Lung microvascular endothelial cell (primary cell): ENCODE data around the gene CSNK1G1. TPM values are rescaled to one million over a fixed set of nuclear protein-coding genes. Genes with fewer than 3 reads are reported as not detected.
"Not testable (repeated sequence)": the region's sequence is repeated elsewhere in the genome, so short reads cannot be mapped to it uniquely, and the experiment has no call there.

Experiments
- DNase-seq, 2 donors: peaks; one replicate each; pipeline versions ENCODE4 v3.0.0 to v3.0.0-alpha.2; 2010; ENCODE audit warnings: low read depth in 2 of 2
- total RNA-seq: library from RNA; depleted of rRNA; stranded (reverse); fragments of >200 nt; gene quantifications from 2 replicates; pipeline ENCODE4 v1.2.1, GENCODE V29; 2014

Gene CSNK1G1
- total RNA-seq, 1 donor from 2014 or later = 16.1 TPM

DNA sequence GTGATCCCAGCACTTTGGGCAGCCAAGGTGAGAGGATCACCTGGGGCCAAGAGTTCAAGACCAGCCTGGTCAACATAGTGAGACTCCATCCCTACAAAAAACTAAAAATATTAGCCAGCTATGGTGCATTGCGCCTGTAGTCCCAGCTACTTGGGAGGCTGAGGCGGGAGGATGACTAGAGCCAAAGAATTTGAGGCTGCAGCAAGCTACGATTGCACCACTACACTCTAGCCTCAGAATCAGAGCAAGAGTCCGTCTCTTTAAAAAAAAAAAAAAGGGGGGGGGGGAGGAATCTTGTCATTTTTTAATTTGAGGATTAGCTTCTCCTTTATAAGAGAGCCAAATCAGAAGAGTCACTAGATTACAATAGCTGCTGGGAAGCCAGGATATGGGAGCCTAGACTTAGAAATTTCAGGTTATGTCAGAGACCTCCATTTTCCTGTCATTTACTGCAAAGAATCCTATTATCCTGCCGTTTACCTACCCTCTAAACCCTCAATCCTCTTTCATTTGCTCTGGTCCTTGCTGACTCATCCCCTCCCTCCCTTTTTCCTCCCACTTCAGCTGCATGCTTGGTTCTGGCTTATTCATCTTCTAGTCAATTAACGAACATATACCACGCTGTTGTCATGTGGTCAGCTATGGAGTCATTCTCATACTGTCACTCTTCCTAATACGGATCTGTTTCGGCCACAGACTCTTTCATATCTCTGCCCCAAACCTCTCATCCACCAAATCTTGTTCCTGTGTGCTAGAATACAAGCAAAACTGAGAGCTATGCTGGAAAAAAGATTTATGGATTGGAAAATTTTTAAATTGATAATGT, 109.4 kb downstream of the CSNK1G1 start:
- DNase-seq = peak; percentile 29 to 93

DNA sequence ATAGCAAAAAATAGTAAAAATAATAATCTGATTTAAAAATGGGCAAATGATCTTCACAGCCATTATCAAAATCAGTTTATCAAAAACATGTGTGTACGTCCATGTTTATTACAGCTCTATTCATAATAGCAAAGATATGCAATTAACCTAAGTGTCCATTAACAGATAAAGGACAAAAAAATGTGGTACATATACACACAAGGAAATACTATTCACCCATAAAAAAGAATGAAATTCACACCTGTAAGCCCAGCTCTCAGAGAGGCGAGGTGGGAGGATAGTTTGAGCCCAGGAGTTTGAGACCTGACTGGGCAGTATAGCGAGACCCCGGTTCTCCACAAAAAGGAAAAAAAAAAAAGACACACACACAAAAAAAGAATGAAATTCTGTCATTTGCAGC, 110.6 kb downstream of the CSNK1G1 start:
- DNase-seq = no peak

DNA sequence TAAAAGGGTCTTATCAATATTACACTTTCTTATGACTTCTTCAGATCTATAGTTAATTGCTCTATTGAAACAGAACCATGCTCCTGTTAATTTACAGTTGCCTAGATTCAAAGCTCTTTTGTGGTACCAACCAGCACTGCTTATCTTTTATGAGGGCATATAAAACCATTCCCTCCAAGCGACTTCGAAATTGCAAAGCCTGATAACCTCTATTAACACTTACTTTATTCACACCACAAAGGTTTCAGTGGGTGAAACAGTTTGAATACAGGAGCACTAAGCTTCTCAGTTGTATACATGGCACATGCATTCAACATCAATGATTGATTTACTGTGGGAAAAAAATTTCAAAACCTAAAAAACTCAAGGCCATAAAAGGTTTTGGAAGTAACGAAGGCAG, 118.3 kb downstream of the CSNK1G1 start:
- no peak for DNase-seq

DNA sequence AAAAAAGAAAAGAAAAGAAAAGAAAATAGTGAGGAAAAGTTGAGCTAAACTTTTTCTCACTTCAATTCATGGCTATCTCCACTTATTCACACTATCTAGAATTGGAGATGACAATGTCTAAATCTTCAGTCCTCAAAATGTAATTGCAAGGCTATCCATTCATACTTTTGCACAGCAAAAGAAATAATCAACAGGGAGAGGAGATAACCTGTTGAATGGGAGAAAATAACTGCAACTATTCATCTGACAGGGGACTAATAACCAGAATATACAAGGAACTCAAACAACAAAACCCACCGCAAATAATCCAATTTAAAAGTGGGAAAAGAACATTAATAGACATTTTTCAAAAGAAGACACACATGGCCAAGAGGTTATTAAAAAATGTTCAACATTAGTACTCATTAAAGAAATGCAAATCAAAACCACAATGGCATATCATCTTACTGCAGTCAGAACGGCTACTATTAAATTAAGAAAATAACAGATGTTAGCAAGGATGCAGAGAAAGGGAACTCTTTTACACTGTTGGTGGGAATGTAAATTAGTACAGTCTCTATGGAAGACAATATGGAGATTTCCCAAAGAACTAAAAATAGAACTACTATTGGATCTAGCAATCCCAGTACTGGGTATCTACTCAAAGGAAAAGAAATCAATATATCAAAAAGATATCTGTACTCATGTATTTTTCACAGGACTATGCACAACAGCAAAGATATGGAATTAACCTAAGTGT, 119.6 kb downstream of the CSNK1G1 start:
- no peak for DNase-seq

DNA sequence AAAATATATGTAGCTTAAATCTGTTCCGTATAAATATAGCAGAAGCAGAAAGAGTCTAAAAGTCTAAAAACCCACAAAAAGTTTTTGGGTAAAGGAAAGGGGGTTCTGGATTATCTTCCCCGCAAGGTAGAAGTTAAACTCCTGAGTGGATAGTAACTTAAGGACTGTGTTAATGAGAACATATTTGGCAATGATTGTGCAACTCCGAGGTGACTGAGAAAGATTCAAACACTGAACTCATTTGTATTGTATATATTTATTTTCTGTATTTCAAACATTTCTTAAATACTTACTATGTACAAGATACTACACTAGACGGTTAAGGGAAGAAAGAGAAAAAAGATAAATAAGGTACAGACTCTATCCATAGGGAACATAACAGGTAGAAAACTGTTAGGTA, 120.4 kb downstream of the CSNK1G1 start:
- DNase-seq = no peak

DNA sequence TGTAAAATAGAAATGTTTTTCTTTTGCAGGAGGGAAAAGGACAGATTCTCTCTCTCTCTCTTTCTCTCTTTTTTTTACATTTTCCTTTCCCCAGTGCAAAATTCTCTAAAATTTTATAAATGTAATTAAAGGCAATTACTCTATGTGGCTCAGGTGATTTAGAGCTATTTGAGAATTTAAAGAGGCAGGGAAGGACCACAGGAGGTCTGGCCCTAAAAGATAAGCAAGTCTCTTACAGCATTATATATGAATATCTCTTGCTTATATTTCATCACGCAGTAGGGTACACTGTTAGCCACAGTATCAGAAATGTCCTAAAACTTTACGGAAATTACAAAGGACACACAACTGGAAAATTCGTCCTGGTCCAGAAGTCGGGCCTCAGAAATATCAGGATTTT, 122.7 kb downstream of the CSNK1G1 start:
- no peak for DNase-seq

DNA sequence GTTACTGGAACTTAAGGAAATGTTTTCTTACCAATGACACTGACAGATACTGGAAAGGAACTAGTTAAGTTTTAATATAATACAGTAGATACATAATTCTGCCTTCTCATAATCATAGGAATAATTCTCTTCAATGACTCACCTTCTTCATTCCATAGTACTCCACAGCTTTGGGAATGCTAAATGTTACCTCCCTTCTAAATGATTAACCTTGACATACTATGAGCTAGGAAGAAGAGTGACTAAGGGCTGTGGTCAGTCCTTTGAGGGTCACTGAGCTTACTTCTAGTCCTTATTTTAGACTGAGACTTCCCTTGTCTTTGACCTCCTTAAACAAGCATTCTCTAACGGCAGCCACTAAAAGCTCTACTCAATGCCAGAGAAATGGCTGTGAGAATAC, 123.6 kb downstream of the CSNK1G1 start:
- DNase-seq = peak in 1 of 2 donors; percentile 67

DNA sequence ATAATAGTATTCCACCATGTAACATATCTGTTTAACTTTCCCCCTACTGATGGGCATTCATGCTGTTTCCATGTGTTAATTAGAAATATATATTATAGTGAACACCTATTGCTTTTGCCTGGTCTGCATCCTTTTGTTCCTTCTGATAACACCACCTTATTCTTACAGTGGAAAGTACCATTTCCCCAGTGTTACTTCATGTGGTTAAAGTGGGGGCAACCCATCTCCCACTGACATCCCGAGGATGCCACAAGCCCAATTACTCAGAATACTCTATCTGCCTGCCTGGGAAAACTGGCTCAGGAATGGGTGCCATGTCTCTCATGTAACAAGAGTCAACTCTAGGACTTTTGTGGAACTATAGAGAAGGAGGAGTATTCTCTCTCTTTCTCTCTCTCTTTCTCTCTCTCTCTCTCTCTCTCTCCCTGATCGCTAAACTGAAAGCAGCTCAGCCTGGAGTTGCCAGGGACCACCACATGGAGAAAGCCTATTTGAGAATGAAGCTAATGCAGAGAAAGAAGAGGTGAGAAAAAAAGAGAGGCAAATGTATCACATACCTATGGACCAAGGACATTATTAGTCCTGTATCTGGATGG, 126.7 kb downstream of the CSNK1G1 start:
- no peak for DNase-seq

DNA sequence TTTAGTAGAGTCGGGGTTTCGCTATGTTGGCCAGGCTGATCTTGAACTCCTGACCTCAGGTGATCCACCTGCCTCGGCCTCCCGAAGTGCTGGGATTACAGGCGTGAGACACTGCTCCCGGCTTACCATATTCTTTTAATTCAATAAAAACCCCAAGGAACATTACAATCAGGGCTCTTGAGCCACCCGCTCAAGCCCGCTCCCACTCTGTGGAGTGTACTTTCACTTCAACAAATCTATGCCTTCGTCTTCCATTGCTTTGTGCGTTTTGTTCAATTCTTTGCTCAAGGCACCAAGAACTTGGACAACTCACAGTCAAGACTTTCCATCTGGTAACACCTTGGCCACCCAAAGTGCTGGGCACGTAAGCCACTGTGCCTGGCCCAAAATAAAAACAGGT, 130.2 kb downstream of the CSNK1G1 start:
- no peak for DNase-seq

DNA sequence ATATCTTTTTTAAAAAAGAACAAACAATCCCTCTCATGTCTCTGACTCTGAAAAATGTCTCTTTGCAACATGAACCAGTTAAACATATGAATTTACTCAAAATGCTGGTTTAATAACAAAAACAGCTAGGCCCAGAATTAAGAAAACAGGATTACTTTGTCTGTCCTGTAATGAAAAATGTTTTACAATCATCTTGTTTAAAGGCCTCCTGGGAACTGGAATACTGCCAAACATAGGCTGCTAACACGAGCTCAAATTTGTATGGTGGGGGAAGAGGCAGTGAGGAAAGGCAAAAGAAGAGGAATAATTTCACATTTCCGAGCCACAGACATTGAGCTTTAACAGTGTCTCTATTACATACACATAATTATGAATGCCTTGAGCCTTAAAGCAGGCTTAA, 131.5 kb downstream of the CSNK1G1 start:
- DNase-seq = peak; percentile 51 to 77

DNA sequence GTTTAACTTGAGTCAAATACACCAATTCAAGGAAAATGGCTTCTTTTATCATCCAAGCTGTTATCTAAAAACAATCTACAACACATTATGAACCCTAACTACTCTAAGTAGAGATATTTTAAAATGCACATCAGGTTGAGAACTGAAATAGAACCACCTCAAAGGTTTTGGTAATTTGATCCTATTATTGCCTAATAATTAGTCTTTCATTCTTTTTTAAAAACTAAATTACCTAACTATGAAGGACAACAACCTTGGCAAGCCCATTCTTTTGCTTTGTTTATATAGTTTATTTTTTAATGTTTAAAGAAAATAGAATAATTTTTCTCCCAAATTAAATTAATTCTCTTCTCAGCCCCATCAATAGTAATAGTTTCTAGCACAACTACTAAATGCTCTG, 132.1 kb downstream of the CSNK1G1 start:
- no peak for DNase-seq

DNA sequence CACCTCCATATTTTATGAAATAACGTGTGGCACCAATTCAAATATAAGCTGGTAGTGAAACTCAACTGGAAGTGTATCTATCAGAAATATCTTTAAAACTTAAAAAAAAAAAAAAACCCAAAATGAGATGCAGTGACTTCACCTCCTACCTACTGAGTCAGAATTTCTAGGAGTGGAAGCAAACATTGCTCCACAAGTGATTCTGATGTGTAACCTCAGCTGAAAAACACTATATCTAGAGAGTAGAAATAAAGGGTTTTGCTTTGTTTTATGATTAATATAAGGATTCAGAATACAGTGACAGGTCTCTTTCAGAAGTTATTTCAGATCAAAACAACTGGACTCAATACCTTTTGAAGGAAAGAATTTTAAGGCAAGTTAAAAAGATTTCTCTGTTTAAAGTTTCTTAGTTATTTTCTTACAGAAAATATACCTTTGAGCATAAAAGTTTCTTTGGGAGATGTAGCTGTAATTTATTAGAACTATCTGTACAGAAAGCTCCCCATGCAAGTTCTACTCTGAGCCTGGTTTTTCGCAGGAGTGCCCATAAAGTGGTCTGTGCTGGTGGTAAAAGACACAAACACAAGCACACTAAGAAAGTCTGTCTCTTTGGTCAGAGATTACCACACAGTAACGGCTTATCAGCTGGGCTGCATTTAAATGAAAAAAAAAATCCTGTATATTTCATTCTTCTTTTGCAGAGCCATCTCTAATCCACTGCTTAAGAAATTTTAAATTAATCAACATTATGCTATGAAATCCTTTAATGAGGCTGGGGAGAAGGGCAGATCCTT, 133.2 kb downstream of the CSNK1G1 start:
- DNase-seq = no peak

DNA sequence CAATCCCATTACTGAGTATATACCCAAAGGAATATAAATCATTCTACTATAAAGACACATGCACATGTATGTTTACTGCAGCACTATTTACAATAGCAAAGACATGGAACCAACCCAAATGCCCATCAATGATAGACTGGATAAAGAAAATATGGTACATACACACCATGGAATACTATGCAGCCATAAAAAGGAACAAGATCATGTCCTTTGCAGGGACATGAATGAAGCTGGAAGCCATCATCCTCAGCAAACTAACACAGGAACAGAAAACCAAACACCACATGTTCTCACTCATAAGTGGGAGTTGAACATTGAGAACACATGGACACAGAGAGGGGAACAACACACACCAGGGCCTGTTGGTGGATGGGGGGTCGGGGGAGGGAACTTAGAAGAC, 134.1 kb downstream of the CSNK1G1 start:
- DNase-seq = not testable (repeated sequence)

DNA sequence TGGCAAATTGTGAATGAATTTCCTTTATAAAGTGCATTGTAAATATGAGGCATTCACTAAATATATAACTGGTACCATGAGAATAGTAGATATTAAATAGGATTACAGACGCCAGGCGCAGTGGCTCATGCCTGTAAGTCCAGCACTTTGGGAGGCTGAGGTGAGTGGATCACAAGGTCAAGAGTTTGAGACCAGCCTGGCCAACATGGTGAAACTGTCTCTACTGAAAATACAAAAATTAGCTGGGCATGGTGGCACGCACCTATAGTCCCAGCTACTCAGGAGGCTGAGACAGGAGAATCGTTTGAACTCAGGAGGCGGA, 138.6 kb downstream of the CSNK1G1 start:
- DNase-seq = not testable (repeated sequence)

DNA sequence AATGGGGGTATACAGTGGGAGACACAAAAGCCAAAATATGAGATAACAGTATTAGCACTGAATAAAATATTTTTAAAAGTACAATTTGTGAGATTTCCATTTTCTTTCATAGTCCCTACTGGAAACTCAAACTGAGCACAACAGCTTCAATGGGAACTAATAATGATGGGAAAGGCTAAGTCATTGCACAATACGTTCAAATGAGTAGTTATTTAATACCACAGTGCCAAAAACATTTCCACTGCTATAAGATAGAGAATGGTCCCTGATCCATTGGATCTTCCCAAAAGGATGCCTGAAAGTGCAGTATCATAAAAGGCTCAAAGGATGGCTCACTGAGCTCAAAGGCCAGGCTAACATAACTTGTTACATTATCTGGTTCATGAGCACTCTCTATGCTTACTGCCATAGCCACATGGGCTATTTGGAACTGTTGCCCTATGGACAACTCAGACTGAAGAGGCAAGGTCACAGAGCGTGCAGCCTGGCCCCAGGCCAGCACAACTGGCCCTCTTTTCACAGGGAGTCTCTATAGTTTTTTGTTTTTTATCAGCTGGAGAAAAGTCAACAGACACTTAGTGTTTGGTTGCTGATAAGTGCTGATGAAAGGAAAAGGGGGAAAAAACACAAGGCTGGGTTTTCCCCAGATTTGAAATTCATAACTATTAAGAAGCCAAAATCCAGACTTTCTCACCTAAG, 139.1 kb downstream of the CSNK1G1 start:
- peak; percentile 2 to 52 for DNase-seq

DNA sequence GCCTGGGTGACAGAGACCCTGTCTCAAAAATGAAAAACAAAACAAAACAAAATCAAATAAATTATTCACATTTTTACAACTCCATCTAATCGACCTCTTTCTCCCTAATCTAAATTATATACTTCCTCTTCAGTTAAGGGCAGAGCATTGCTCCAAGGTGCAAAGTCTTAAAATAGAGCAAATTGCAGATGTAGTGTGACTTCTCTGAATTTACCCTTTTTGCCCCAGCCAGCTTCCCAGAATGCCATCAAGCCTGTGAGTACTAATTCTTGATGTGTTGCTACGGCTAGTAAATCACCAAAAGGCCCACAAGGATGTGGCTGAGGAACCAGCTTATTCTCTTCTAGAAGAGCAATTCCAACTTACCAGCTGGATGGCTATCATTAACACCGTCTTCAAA, 139.8 kb downstream of the CSNK1G1 start:
- no peak for DNase-seq

DNA sequence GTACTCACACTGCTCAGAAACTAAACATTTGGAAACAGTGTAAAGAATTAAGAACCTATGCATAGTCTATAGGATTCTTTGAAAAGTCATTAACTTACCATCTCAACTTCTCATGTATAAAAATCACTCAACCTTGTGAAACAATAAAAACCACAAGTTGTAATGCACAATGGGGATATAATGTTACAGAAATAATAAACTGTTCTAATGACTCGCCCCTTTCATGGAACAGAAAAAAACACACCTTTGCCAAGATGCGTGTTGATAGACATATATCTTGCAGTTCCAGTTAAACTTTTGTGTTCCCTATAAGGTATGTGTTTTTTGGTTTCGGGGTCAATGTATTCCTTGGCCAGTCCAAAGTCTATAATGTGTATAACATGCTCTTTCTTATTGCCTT, 142.3 kb downstream of the CSNK1G1 start:
- no peak for DNase-seq

DNA sequence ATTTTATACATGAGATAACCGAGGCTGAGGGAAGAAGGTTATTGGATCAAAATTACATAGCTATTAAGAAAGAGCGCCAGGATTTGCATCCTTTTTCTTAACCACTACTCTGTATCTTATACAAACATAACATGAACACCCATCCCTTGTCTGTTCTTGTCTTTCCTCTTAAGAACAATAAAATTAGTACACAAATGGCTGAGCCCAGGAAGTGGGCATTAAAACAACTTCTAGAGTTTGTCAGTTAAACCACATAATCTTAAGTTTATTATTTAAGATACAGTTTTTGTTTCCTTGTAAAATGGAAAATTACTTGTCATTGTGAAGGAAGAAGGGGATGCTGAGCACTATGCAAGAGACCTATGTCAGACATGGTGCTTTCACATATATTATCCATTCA, 144.3 kb downstream of the CSNK1G1 start:
- no peak for DNase-seq

DNA sequence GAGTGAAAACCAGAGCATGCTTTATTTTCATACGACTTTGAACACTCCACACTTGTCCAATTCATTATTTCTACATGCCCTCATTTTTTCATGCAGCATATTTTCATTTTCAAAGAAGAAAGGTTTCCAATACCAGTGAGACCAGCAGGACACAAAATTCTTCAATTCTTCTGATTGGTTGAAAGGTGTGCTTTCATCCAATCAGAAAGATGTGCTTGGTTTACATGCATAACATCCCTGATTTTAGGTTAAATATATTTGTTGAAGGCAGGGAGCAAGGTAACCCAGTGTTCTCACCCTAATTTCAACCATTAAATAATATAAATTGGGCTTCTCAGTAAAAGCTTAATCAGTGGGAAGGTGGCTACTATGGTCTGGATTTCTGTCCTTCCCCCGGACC, 145.6 kb downstream of the CSNK1G1 start:
- no peak for DNase-seq

DNA sequence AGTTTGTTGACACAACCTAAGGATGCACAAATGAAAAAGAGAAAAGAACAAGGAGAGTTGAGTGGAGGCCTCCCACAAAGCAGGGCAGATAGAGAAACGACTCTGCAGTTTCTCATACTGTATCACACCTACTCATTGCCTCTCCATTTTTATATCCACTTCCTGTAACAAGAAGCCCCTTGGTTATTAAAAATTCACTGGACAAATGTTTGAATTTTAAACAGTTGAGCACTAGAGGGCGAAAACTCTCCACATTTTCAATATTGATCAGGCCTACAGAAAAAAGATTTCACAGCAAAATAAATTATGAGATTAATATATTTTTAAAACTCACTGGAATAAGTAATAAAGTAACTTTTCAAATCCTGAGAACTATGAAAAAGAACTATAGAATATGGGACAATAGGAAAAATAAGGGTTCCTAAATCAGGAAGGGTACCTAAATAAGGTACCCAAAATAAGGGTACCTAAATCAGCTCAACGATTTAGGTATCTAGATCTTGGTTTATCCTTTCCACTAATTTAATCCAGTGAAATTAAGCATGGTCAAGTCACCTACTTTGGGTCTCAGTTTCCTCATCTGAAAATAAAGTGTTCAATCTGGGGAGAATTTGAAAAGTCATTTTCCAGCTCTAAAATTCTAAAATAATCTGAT, 146.2 kb downstream of the CSNK1G1 start:
- peak; percentile 58 to 64 for DNase-seq

DNA sequence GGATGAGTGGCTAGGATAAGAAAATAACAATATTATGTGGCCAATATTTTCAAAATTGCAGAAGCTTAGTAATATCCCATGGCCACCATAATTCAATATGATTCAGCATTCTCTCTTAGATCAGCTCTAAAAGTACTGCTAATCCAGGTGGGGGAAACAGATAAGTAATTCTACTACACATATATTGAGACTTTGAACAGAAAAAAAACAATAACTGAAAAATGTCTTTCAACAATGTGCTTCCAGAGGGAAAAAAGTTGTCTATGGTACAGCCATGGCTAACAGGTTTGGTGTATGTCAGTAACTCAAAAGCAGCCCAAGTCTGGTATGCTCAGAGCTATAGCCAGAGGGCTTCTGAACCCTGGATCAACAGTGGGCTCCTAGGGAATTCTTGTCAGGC, 150.8 kb downstream of the CSNK1G1 start:
- no peak for DNase-seq
